Embryonic facial prominence (tissue), 1 donor: ENCODE results near the gene NHP2.

ENCODE experiments used
- DNase-seq: peaks from one replicate; pipeline ENCODE4 v3.0.0-alpha.2; 2016; ENCODE audit errors: extremely low spot score

The NHP2 gene

GRCh38 chr5:178114325-178115135 is 39.2 kb downstream of the NHP2 start:
- no peak for DNase-seq

GRCh38 chr5:178113841-178114324 is 39.8 kb downstream of the NHP2 start:
- DNase-seq, result no peak

- DNase-seq, result peak; percentile 66
Observed at GRCh38 chr5:178113141-178113787, 40.4 kb downstream of the NHP2 start, which contains the start of gene N4BP3. Gene N4BP3, plus strand, starts transcription at chr5:178113532. Its CDS starts 6,052 bp downstream, at chr5:178119584.

GRCh38 chr5:178112545-178112944 is 41.1 kb downstream of the NHP2 start:
- DNase-seq, result no peak

- DNase-seq, result no peak
Observed at GRCh38 chr5:178111925-178112324, 41.8 kb downstream of the NHP2 start.

GRCh38 chr5:178110511-178110910 is 43.2 kb downstream of the NHP2 start:
- no peak for DNase-seq

GRCh38 chr5:178108966-178109365 is 44.7 kb downstream of the NHP2 start:
- DNase-seq, result no peak

GRCh38 chr5:178108446-178108845 is 45.2 kb downstream of the NHP2 start:
- DNase-seq, result no peak

GRCh38 chr5:178107756-178108310 is 45.9 kb downstream of the NHP2 start:
- no peak for DNase-seq

- DNase-seq, result no peak
Observed at GRCh38 chr5:178106556-178107239, 47.0 kb downstream of the NHP2 start.

- no peak for DNase-seq
Observed at GRCh38 chr5:178106086-178106485, 47.6 kb downstream of the NHP2 start.

- DNase-seq, result no peak
Observed at GRCh38 chr5:178104492-178104891, 49.2 kb downstream of the NHP2 start.

- DNase-seq, result no peak
Observed at GRCh38 chr5:178103612-178104011, 50.1 kb downstream of the NHP2 start.
